Measurements from ENCODE around the gene ERP27. TPM values are rescaled to one million over a fixed set of nuclear protein-coding genes. Genes with fewer than 3 reads are reported as not detected.

Gene ERP27
- total and polyA plus RNA-seq, 2 of the 8 experiments (the other 6 are each of a cell fraction or from before 2014, with no cell fraction given), result not detected

GRCh38 chr12:14988035-14988434 is 49.7 kb upstream of the ERP27 start (continued):
- TF ChIP-seq CHD7 (IDR thresholded peaks at IDR 0.05; ENCODE audit: insufficient replicate concordance, low read length) (no peak), SP2 (IDR thresholded peaks at IDR 0.05; ENCODE audit: low read length) (no peak), CBX5 (IDR thresholded peaks at IDR 0.05; ENCODE audit: low read depth, low read length) (no peak), TCF12 (IDR thresholded peaks at IDR 0.05; ENCODE audit: low read depth, low read length) (no peak), SP1 (IDR thresholded peaks at IDR 0.05; ENCODE audit: low read depth, low read length) (no peak), HDAC2 (IDR thresholded peaks at IDR 0.05; ENCODE audit: borderline replicate concordance in 1 of 2, low read depth in 2 of 2, low read length in 2 of 2) (no peak), CTBP2 (IDR thresholded peaks at IDR 0.05; ENCODE audit: borderline replicate concordance, insufficient read depth, insufficient read length, low read length) (no peak), SAP30 (IDR thresholded peaks at IDR 0.05; ENCODE audit: insufficient read depth, insufficient replicate concordance, low read length) (no peak)

All from H1 (cell line).